ENCODE data around the gene LINGO4.
"Not testable (repeated sequence)": the region's sequence is repeated elsewhere in the genome, so short reads cannot be mapped to it uniquely, and the experiment has no call there.

Gene LINGO4

GRCh38 chr1:151779852-151780251 lies 25.4 kb downstream of the LINGO4 start:
- no peak for DNase-seq

GRCh38 chr1:151777317-151777716 lies 27.9 kb downstream of the LINGO4 start:
- DNase-seq = no peak

GRCh38 chr1:151776665-151777062 lies 28.6 kb downstream of the LINGO4 start:
- DNase-seq = no peak

GRCh38 chr1:151775894-151776664 lies 29.1 kb downstream of the LINGO4 start:
- DNase-seq = no peak

- no peak for DNase-seq
Measured at GRCh38 chr1:151774256-151774922, 30.8 kb downstream of the LINGO4 start.

- DNase-seq = no peak
Measured at GRCh38 chr1:151773702-151774101, 31.5 kb downstream of the LINGO4 start.

- not testable (repeated sequence) for DNase-seq
Measured at GRCh38 chr1:151769270-151769669, 35.9 kb downstream of the LINGO4 start.

GRCh38 chr1:151768351-151769066 lies 36.7 kb downstream of the LINGO4 start:
- DNase-seq = not testable (repeated sequence)

GRCh38 chr1:151763990-151764389 lies 41.2 kb downstream of the LINGO4 start:
- no peak for DNase-seq

GRCh38 chr1:151762941-151763921 lies 42.0 kb downstream of the LINGO4 start, which contains the start of gene MRPL9:
MRPL9 (minus strand) TSS chr1:151763496; CDS start chr1:151763479, 17 bp downstream.
- DNase-seq = peak; percentile 79 to 85

GRCh38 chr1:151760597-151761385 lies 44.4 kb downstream of the LINGO4 start:
- DNase-seq = no peak

- DNase-seq = no peak
Measured at GRCh38 chr1:151759241-151759640, 46.0 kb downstream of the LINGO4 start.

GRCh38 chr1:151756291-151756690 lies 48.9 kb downstream of the LINGO4 start:
- no peak for DNase-seq

Data from Kasumi-1 (cell line).